CD14-positive monocyte (primary cell): ENCODE data around the gene PRDX5. TPM values are rescaled to one million over a fixed set of nuclear protein-coding genes. Genes with fewer than 3 reads are reported as not detected.
A peak's percentile ranks its signal among the peaks of the same experiment; 100 is the strongest.

Experiments
- DNase-seq, 3 donors: peaks; one replicate each; pipeline ENCODE4 v3.0.0-alpha.2; 2011 to 2022
- H2AFZ ChIP-seq: 2 replicates; pipeline ENCODE4 v1.6.0; 2012; ENCODE audit warnings: mild to moderate bottlenecking, low read depth, low read length, inconsistent platforms; ENCODE audit not compliant: insufficient read depth, poor library complexity, severe bottlenecking
- H3K27ac ChIP-seq, 2 donors: 1 replicate in 1 of 2; 2 replicates in 1 of 2; pipeline ENCODE4 v1.5.1; 2012 to 2013; ENCODE audit warnings: low read length in 2 of 2, control low read depth in 1 of 2, inconsistent platforms in 1 of 2, low read depth in 1 of 2, mild to moderate bottlenecking in 1 of 2
- H3K27me3 ChIP-seq, 2 donors: one replicate each; pipeline versions ENCODE4 v1.6.0 to v1.6.1; 2011 to 2013; ENCODE audit warnings: low read length in 2 of 2; ENCODE audit not compliant: control insufficient read depth in 2 of 2, insufficient read depth in 2 of 2
- H3K36me3 ChIP-seq, 2 donors: replicated peaks in 1 of 2; 1 replicate in 1 of 2; 2 replicates in 1 of 2; pipeline versions ENCODE4 v1.5.1 to v1.6.1; 2012 to 2013; ENCODE audit warnings: low read length in 2 of 2, control low read depth in 1 of 2, inconsistent platforms in 1 of 2, mild to moderate bottlenecking in 1 of 2; ENCODE audit not compliant: insufficient read depth in 2 of 2, control insufficient read depth in 1 of 2
- H3K4me1 ChIP-seq, 2 donors: 1 replicate in 1 of 2; 2 replicates in 1 of 2; pipeline versions ENCODE4 v1.5.1 to v1.6.1; 2012 to 2013; ENCODE audit warnings: low read length in 2 of 2, control low read depth in 1 of 2, inconsistent platforms in 1 of 2, mild to moderate bottlenecking in 1 of 2, moderate library complexity in 1 of 2; ENCODE audit not compliant: insufficient read depth in 2 of 2, control insufficient read depth in 1 of 2
- H3K4me2 ChIP-seq: replicated peaks from 2 replicates; pipeline ENCODE3; 2012; ENCODE audit warnings: low read length, moderate library complexity, mild to moderate bottlenecking; ENCODE audit not compliant: poor library complexity, severe bottlenecking; ENCODE audit errors: extremely low read depth
- H3K4me3 ChIP-seq, 3 experiments: fragments of 200-600 bp in 1 of 3; sonication (generic) in 1 of 3; replicated peaks in 1 of 3; 1 replicate in 2 of 3; 2 replicates in 1 of 3; pipeline ENCODE4 v1.5.1; 2011 to 2013; ENCODE audit warnings: low read length in 3 of 3, mild to moderate bottlenecking in 3 of 3, control low read depth in 2 of 3, low read depth in 2 of 3, inconsistent platforms in 1 of 3, moderate library complexity in 1 of 3
- H3K79me2 ChIP-seq: 2 replicates; pipeline ENCODE4 v1.6.0; 2012; ENCODE audit warnings: mild to moderate bottlenecking, control low read depth, inconsistent platforms, low read length, moderate library complexity; ENCODE audit not compliant: insufficient read depth
- H3K9ac ChIP-seq: 2 replicates; pipeline ENCODE4 v1.6.0; 2017; ENCODE audit warnings: low read length, mild to moderate bottlenecking; ENCODE audit not compliant: insufficient read depth, poor library complexity, severe bottlenecking
- H3K9me3 ChIP-seq, 2 donors: replicated peaks in 1 of 2; 1 replicate in 1 of 2; 2 replicates in 1 of 2; pipeline versions ENCODE4 v1.5.1 to v1.6.1; 2012 to 2013; ENCODE audit warnings: low read length in 2 of 2, control low read depth in 1 of 2; ENCODE audit not compliant: control insufficient read depth in 1 of 2, insufficient read depth in 1 of 2
- H4K20me1 ChIP-seq: 2 replicates; pipeline ENCODE4 v1.6.0; 2012; ENCODE audit warnings: mild to moderate bottlenecking, low read length, control low read depth, moderate library complexity; ENCODE audit not compliant: insufficient read depth
- H3K27ac Mint-ChIP-seq, 7 donors: one replicate each; pipeline ENCODE4 v1.8.0; 2020; ENCODE audit warnings: mild to moderate bottlenecking in 7 of 7, mixed read lengths in 7 of 7, moderate library complexity in 6 of 7, inconsistent platforms in 2 of 7
- H3K27me3 Mint-ChIP-seq, 3 donors: one replicate each; pipeline ENCODE4 v1.8.0; 2021 to 2022; ENCODE audit warnings: low read depth in 3 of 3, mild to moderate bottlenecking in 3 of 3, mixed read lengths in 3 of 3, moderate library complexity in 3 of 3, inconsistent platforms in 1 of 3
- H3K36me3 Mint-ChIP-seq, 2 donors: one replicate each; pipeline ENCODE4 v1.8.0; 2020; ENCODE audit warnings: mixed read lengths in 2 of 2, inconsistent platforms in 1 of 2, mild to moderate bottlenecking in 1 of 2
- H3K4me1 Mint-ChIP-seq: one replicate; pipeline ENCODE4 v1.8.0; 2020; ENCODE audit warnings: mild to moderate bottlenecking, mixed read lengths
- H3K4me3 Mint-ChIP-seq, 2 donors: one replicate each; pipeline ENCODE4 v1.8.0; 2020; ENCODE audit warnings: mild to moderate bottlenecking in 2 of 2, mixed read lengths in 2 of 2, moderate library complexity in 1 of 2
- H3K9me3 Mint-ChIP-seq, 7 donors: one replicate each; pipeline ENCODE4 v1.8.0; 2020 to 2022; ENCODE audit warnings: mixed read lengths in 7 of 7, mild to moderate bottlenecking in 6 of 7, moderate library complexity in 6 of 7, inconsistent platforms in 2 of 7
- CTCF ChIP-seq: fragments of 200-600 bp; IDR thresholded peaks from one replicate; pipeline ENCODE4 v1.8.0; 2022; ENCODE audit warnings: antibody characterized with exemption, mild to moderate bottlenecking
- WGBS: methylation state at CpG from one replicate; pipeline ENCODE4 v1.1.5; 2013; ENCODE audit warnings: missing lambda C conversion rate; ENCODE audit not compliant: insufficient coverage; 5-methylcytosine and 5-hydroxymethylcytosine counted together
- intact Hi-C, 2 donors: fragments of 100-400 bp; cut with micrococcal nuclease; formaldehyde crosslinking; loops; one replicate each; pipeline versions ENCODE4 v1.15.0 to v1.15.1; 2023
- polyA plus RNA-seq, 3 donors: library from polyadenylated mRNA; depleted of rRNA in 1 of 3; unstranded in 2 of 3; stranded (reverse) in 1 of 3; fragments of 300-500 nt in 2 of 3; fragments of >200 nt in 1 of 3; fragmentation: Illumina TruSeq in 2 of 3; gene quantifications; 1 replicate in 2 of 3; 2 replicates in 1 of 3; pipeline ENCODE4 v1.2.3, GENCODE V29; 2012 to 2021

The PRDX5 gene
- polyA plus RNA-seq, 3 donors, result 136 to 318 (median 286) TPM

- no peak for TF ChIP-seq CTCF
- Mint-ChIP-seq H3K27ac (peak overlapping the region in 3 of 7 donors; percentile 25 to 54 (median 36)), H3K9me3 (peaks cover 0 to 3% (median 2%) of the 10 kb centered on the region in 7 donors), H3K4me1 (peaks cover 23% of the 10 kb centered on the region), H3K36me3 (peaks cover 14 to 19% of the 10 kb centered on the region in 2 donors), H3K4me3 (peak overlapping the region; percentile 65 to 66), H3K27me3 (peaks cover 18 to 29% (median 19%) of the 10 kb centered on the region in 3 donors)
- WGBS, result 51% methylated on average over 21 of the region's 40 CpGs
- Histone ChIP-seq H3K79me2 (peaks cover 5% of the 10 kb centered on the region), H4K20me1 (no peaks in the 10 kb centered on the region), H2AFZ (peak overlapping the region; percentile 84), H3K4me1 (peaks cover 20 to 24% of the 10 kb centered on the region in 2 donors), H3K4me2 (peak overlapping the region; percentile 81), H3K27me3 (peaks cover 10 to 14% of the 10 kb centered on the region in 2 donors), H3K27ac (peak overlapping the region in 1 of 2 donors; percentile 91), H3K9me3 (peaks cover 2 to 5% of the 10 kb centered on the region in 2 donors), H3K36me3 (no peaks in the 10 kb centered on the region), H3K9ac (peak overlapping the region; percentile 79), H3K4me3 (peak overlapping the region; percentile 32 to 98 (median 81))
- intact Hi-C loops, result loop anchor here in 1 of 2 donors (2.0 to 5.0 kb wide), 3 partner anchors 15 to 34 kb away; partner anchors contain the start of genes CATSPERZ and PLCB3
- DNase-seq, result no peak
Observed at GRCh38 chr11:64285885-64286800, 31.8 kb upstream of the PRDX5 start.

- Histone ChIP-seq H3K79me2 (peaks cover 5% of the 10 kb centered on the region), H3K4me1 (peaks cover 20 to 29% of the 10 kb centered on the region in 2 donors), H3K27ac (no peak overlapping the region), H3K4me2 (peak overlapping the region; percentile 81), H3K36me3 (no peaks in the 10 kb centered on the region), H3K9ac (no peak overlapping the region), H2AFZ (no peak overlapping the region), H4K20me1 (no peaks in the 10 kb centered on the region), H3K27me3 (peaks cover 12 to 16% of the 10 kb centered on the region in 2 donors), H3K9me3 (peaks cover 4 to 5% of the 10 kb centered on the region in 2 donors), H3K4me3 (no peak overlapping the region)
- Mint-ChIP-seq H3K9me3 (peaks cover 0 to 3% (median 2%) of the 10 kb centered on the region in 7 donors), H3K27me3 (peaks cover 19 to 31% (median 20%) of the 10 kb centered on the region in 3 donors), H3K4me1 (peaks cover 22% of the 10 kb centered on the region), H3K27ac (peak overlapping the region in 2 of 7 donors; percentile 4 to 54), H3K36me3 (peaks cover 9 to 16% of the 10 kb centered on the region in 2 donors), H3K4me3 (peak overlapping the region; percentile 65 to 66)
- 92% methylated on average over 5 of the region's 9 CpGs for WGBS
- no peak for DNase-seq
- TF ChIP-seq CTCF, result no peak
- intact Hi-C loops, result loop anchor here in 1 of 2 donors (5.0 kb wide), 1 partner anchor 34 kb away; the partner anchor contains the start of gene PLCB3
Observed at GRCh38 chr11:64286801-64287159, 31.1 kb upstream of the PRDX5 start.
